D341Med (cell line): Measurements from ENCODE around the gene OR4B1.

Experiments used
- DNase-seq: peaks from one replicate; pipeline ENCODE4 v3.0.0; 2012; ENCODE audit warnings: low spot score

The OR4B1 gene

GRCh38 chr11:48261600-48261999 is 45.0 kb downstream of the OR4B1 start:
- DNase-seq = no peak

DNA sequence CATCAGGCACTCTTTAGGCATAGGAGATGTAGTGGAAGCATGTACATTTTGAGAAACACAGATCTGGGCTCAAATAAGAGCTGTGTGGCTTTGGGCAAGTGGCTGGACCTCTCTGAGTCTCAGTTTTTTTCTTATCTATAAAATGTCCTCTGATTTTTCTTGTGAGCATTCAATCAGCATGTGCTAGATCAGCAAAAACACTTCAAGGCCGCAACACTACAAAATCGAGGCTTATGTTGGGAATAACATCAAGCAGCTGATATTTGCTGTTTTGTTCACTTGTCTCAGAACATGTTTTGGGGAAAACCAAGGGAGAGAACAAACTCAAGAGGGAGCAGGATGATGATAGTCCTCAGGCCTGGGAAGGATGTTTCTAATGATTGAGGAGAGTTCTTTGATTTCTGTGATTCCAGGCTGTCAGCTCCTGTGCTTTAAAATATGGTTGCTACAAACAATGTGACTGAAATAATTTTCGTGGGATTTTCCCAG is 46.9 kb downstream of the OR4B1 start, which contains the start of gene OR4X1:
Gene OR4X1 (plus strand): TSS at position 439 of the 489 bp plus-strand sequence. CDS start 0 bp downstream, at position 439.
- no peak for DNase-seq
